HG02938 (cell line): Measurements from ENCODE around the gene FAM53C.
A peak's percentile ranks its signal among the peaks of the same experiment; 100 is the strongest.

ENCODE experiments used
- ATAC-seq: cut with Tn5 transposase; IDR thresholded peaks from one replicate; pipeline ENCODE4 v1.9.1; 2021; ENCODE audit warnings: mild to moderate bottlenecking, moderate library complexity; ENCODE audit not compliant: unreplicated experiment

FAM53C gene

GRCh38 chr5:138350563-138350890, 12.5 kb downstream of the FAM53C start:
- ATAC-seq = no peak

- ATAC-seq = no peak
These were observed 13.0 kb downstream of the FAM53C start for GRCh38 chr5:138351056-138351455.

- no peak for ATAC-seq
These were observed 13.5 kb downstream of the FAM53C start for GRCh38 chr5:138351517-138351916.

- peak; percentile 58 for ATAC-seq
These were observed 14.1 kb downstream of the FAM53C start, which contains the start of gene KDM3B for GRCh38 chr5:138352071-138352721. KDM3B (plus strand) TSS chr5:138352685; CDS start chr5:138352796, 111 bp downstream.

- ATAC-seq = peak; percentile 37
These were observed 14.9 kb downstream of the FAM53C start for GRCh38 chr5:138352722-138353559.

- ATAC-seq = no peak
These were observed 15.6 kb downstream of the FAM53C start for GRCh38 chr5:138353560-138354080.

- no peak for ATAC-seq
These were observed 16.3 kb downstream of the FAM53C start for GRCh38 chr5:138354387-138354786.

- no peak for ATAC-seq
These were observed 16.9 kb downstream of the FAM53C start for GRCh38 chr5:138354926-138355378.

GRCh38 chr5:138359621-138360020, 21.6 kb downstream of the FAM53C start:
- ATAC-seq = no peak

- ATAC-seq = no peak
These were observed 22.9 kb downstream of the FAM53C start for GRCh38 chr5:138360941-138361452.

- no peak for ATAC-seq
These were observed 26.5 kb downstream of the FAM53C start for GRCh38 chr5:138364576-138364975.

- no peak for ATAC-seq
These were observed 28.7 kb downstream of the FAM53C start for GRCh38 chr5:138366632-138367382.

- no peak for ATAC-seq
These were observed 31.2 kb downstream of the FAM53C start for GRCh38 chr5:138369261-138369660.

GRCh38 chr5:138369706-138370105, 31.6 kb downstream of the FAM53C start:
- ATAC-seq = no peak

GRCh38 chr5:138370537-138370936, 32.5 kb downstream of the FAM53C start:
- no peak for ATAC-seq

GRCh38 chr5:138371454-138371853, 33.4 kb downstream of the FAM53C start:
- no peak for ATAC-seq

- ATAC-seq = no peak
These were observed 34.2 kb downstream of the FAM53C start for GRCh38 chr5:138372225-138372624.

- ATAC-seq = no peak
These were observed 34.6 kb downstream of the FAM53C start for GRCh38 chr5:138372653-138373052.

- ATAC-seq = no peak
These were observed 44.3 kb downstream of the FAM53C start for GRCh38 chr5:138382347-138382746.

GRCh38 chr5:138385660-138386059, 47.6 kb downstream of the FAM53C start:
- ATAC-seq = no peak

- ATAC-seq = no peak
These were observed 48.2 kb downstream of the FAM53C start for GRCh38 chr5:138386290-138386689.
